Transverse colon (tissue), 4 donors: ENCODE measurements around the gene SAMHD1.

Experiments
- EP300 ChIP-seq: sonication (generic); formaldehyde crosslinking; IDR thresholded peaks from one replicate; pipeline ENCODE4 v1.6.1; 2017; ENCODE audit warnings: antibody characterized with exemption, low read depth
- POLR2A ChIP-seq: fragments of 450-650 bp; IDR thresholded peaks from one replicate; pipeline ENCODE4 v1.6.1; 2016; ENCODE audit warnings: antibody characterized with exemption, mild to moderate bottlenecking, moderate library complexity
- POLR2AphosphoS5 ChIP-seq, 3 donors: sonication (generic); formaldehyde crosslinking; IDR thresholded peaks; one replicate each; pipeline ENCODE4 v1.6.1; 2016; ENCODE audit warnings: antibody characterized with exemption in 3 of 3
- TF ChIP-seq, protein P1 (sequence below), 5 experiments: fragments of 200-600 bp in 3 of 5; fragments of 450-650 bp in 2 of 5; sonication (generic) in 3 of 5; IDR thresholded peaks; 1 replicate in 2 of 5; 2 replicates in 3 of 5; pipeline ENCODE4 v1.5.1; 2016 to 2017; ENCODE audit warnings: antibody characterized with exemption in 5 of 5, inconsistent platforms in 3 of 5, mild to moderate bottlenecking in 2 of 5, moderate library complexity in 1 of 5

DNA sequence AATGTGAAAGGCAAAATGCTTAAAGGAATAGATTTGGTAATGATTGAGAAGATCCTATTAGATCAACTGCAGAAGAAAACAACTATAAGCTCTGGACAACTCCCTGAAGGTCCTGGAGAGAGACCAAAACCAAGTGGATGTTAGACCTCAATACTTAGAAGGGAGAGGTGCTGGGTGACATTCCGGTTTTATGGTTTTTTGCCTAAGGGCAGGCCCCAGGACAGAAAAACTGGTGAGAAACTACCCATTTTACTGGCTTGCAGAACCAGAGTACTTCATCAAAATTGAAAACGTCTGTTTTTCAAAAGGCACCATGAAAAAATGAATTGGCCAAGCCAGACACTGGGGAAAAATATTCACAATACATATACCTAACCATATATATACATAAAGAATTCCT is 26.3 kb downstream of the SAMHD1 start:
- TF ChIP-seq POLR2A, result no peak
- TF ChIP-seq, protein P1, sequence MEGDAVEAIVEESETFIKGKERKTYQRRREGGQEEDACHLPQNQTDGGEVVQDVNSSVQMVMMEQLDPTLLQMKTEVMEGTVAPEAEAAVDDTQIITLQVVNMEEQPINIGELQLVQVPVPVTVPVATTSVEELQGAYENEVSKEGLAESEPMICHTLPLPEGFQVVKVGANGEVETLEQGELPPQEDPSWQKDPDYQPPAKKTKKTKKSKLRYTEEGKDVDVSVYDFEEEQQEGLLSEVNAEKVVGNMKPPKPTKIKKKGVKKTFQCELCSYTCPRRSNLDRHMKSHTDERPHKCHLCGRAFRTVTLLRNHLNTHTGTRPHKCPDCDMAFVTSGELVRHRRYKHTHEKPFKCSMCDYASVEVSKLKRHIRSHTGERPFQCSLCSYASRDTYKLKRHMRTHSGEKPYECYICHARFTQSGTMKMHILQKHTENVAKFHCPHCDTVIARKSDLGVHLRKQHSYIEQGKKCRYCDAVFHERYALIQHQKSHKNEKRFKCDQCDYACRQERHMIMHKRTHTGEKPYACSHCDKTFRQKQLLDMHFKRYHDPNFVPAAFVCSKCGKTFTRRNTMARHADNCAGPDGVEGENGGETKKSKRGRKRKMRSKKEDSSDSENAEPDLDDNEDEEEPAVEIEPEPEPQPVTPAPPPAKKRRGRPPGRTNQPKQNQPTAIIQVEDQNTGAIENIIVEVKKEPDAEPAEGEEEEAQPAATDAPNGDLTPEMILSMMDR (IDR thresholded peaks at IDR 0.05), result no peak
- TF ChIP-seq EP300, result no peak
- TF ChIP-seq POLR2AphosphoS5 (IDR thresholded peaks at IDR 0.05), result no peak
